HL-60 (cell line): Measurements from ENCODE around the gene ACBD7.

Experiments used
- DNase-seq, 2 experiments: peaks; one replicate each; pipeline ENCODE4 v3.0.0-alpha.2; 2010 to 2020; ENCODE audit warnings: low read depth in 1 of 2, low spot score in 1 of 2
- H3K27ac ChIP-seq: fragments of 250-450 bp; sonication (Bioruptor Pico); replicated peaks from 2 replicates; pipeline ENCODE4 v1.5.1; 2020; ENCODE audit warnings: mild to moderate bottlenecking, moderate library complexity
- H3K27me3 ChIP-seq: fragments of 250-450 bp; sonication (Bioruptor Pico); 2 replicates; pipeline ENCODE4 v1.5.1; 2021; ENCODE audit warnings: mild to moderate bottlenecking, moderate library complexity; ENCODE audit not compliant: insufficient read depth, poor library complexity, severe bottlenecking
- H3K4me3 ChIP-seq: replicated peaks from 2 replicates; pipeline ENCODE4 v1.5.1; 2011; ENCODE audit warnings: mild to moderate bottlenecking, control low read depth, low read length; ENCODE audit not compliant: insufficient read depth
- GABPA ChIP-seq: IDR thresholded peaks from 2 replicates; pipeline ENCODE4 v1.6.1; 2012; ENCODE audit warnings: low read depth
- POLR2AphosphoS5 ChIP-seq: IDR thresholded peaks from 2 replicates; pipeline ENCODE4 v1.6.1; 2012; ENCODE audit warnings: low read depth
- SPI1 ChIP-seq: IDR thresholded peaks from 2 replicates; pipeline ENCODE4 v1.6.1; 2012; ENCODE audit warnings: low read depth, mild to moderate bottlenecking, borderline replicate concordance
- TF ChIP-seq, protein P1 (sequence below): IDR thresholded peaks from one replicate; pipeline ENCODE4 v1.5.1; 2011; ENCODE audit warnings: low read length, control low read depth, inconsistent platforms; ENCODE audit not compliant: insufficient read depth
- TF ChIP-seq, protein P2 (sequence below): IDR thresholded peaks from 2 replicates; pipeline ENCODE4 v1.6.1; 2012; ENCODE audit warnings: low read depth; ENCODE audit not compliant: insufficient replicate concordance

ACBD7 gene

GRCh38 chr10:15043674-15044073 is 44.9 kb downstream of the ACBD7 start, which contains the start of gene OLAH:
OLAH (plus strand) TSS chr10:15043943; CDS start chr10:15047289, 3,346 bp downstream.
- no peak within 1 kb of the TSS for H3K4me3 ChIP-seq

DNA sequence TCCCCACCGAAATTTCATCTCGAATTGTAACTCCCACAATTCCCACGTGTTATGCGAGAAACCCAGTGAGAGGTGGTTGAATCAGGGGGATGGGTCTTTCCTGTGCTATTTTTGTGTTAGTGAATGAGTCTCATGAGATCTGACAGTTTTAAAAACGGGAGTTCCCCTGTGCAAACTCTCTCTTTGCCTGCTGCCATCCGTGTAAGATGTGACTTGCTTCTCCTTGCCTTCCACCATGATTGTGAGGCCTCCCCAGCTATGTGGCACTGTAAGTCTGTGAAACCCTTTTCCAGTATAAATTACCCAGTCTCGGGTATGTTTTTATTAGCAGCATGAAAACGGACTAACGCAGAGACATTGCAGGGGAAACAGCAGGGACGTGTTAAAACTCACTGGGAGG is 50.2 kb downstream of the ACBD7 start:
- no peak overlapping the region for H3K4me3 ChIP-seq
- no peak overlapping the region for H3K27ac ChIP-seq
- DNase-seq: no peak
- no peaks in the 10 kb centered on the region for H3K27me3 ChIP-seq
- TF ChIP-seq, protein P1, sequence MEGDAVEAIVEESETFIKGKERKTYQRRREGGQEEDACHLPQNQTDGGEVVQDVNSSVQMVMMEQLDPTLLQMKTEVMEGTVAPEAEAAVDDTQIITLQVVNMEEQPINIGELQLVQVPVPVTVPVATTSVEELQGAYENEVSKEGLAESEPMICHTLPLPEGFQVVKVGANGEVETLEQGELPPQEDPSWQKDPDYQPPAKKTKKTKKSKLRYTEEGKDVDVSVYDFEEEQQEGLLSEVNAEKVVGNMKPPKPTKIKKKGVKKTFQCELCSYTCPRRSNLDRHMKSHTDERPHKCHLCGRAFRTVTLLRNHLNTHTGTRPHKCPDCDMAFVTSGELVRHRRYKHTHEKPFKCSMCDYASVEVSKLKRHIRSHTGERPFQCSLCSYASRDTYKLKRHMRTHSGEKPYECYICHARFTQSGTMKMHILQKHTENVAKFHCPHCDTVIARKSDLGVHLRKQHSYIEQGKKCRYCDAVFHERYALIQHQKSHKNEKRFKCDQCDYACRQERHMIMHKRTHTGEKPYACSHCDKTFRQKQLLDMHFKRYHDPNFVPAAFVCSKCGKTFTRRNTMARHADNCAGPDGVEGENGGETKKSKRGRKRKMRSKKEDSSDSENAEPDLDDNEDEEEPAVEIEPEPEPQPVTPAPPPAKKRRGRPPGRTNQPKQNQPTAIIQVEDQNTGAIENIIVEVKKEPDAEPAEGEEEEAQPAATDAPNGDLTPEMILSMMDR: no peak
- no peak for TF ChIP-seq POLR2AphosphoS5
- TF ChIP-seq GABPA: no peak
- TF ChIP-seq, protein P2, sequence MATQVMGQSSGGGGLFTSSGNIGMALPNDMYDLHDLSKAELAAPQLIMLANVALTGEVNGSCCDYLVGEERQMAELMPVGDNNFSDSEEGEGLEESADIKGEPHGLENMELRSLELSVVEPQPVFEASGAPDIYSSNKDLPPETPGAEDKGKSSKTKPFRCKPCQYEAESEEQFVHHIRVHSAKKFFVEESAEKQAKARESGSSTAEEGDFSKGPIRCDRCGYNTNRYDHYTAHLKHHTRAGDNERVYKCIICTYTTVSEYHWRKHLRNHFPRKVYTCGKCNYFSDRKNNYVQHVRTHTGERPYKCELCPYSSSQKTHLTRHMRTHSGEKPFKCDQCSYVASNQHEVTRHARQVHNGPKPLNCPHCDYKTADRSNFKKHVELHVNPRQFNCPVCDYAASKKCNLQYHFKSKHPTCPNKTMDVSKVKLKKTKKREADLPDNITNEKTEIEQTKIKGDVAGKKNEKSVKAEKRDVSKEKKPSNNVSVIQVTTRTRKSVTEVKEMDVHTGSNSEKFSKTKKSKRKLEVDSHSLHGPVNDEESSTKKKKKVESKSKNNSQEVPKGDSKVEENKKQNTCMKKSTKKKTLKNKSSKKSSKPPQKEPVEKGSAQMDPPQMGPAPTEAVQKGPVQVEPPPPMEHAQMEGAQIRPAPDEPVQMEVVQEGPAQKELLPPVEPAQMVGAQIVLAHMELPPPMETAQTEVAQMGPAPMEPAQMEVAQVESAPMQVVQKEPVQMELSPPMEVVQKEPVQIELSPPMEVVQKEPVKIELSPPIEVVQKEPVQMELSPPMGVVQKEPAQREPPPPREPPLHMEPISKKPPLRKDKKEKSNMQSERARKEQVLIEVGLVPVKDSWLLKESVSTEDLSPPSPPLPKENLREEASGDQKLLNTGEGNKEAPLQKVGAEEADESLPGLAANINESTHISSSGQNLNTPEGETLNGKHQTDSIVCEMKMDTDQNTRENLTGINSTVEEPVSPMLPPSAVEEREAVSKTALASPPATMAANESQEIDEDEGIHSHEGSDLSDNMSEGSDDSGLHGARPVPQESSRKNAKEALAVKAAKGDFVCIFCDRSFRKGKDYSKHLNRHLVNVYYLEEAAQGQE: no peak
- no peak for TF ChIP-seq SPI1

More at GRCh38 chr10:15043674-15044073, 44.9 kb downstream of the ACBD7 start, which contains the start of gene OLAH:
- TF ChIP-seq GABPA (no peak), POLR2AphosphoS5 (no peak), SPI1 (no peak)
- TF ChIP-seq, protein P1: no peak
- TF ChIP-seq, protein P2: no peak
- Histone ChIP-seq H3K27ac (no peak within 1 kb of the TSS), H3K27me3 (no peaks in the 10 kb centered on the region)
- DNase-seq: no peak

GRCh38 chr10:15037691-15038090 is 50.9 kb downstream of the ACBD7 start:
- no peaks in the 10 kb centered on the region for H3K27me3 ChIP-seq
- TF ChIP-seq POLR2AphosphoS5: no peak
- no peak for TF ChIP-seq SPI1
- TF ChIP-seq, protein P1: no peak
- TF ChIP-seq, protein P2: no peak
- no peak for TF ChIP-seq GABPA
- DNase-seq: no peak
- H3K27ac ChIP-seq: no peak overlapping the region
- no peak overlapping the region for H3K4me3 ChIP-seq
